OCI-LY1 (cell line): ENCODE measurements around the gene LYG1.

ENCODE experiments used
- H2AFZ ChIP-seq: fragments of 200-600 bp; sonication (generic), shearing (Covaris generic); 2 replicates; pipeline ENCODE4 v1.6.0; 2014; ENCODE audit warnings: antibody characterized with exemption, mild to moderate bottlenecking, low read length
- H3F3A ChIP-seq: fragments of 200-600 bp; sonication (generic), shearing (Covaris generic); 2 replicates; pipeline ENCODE4 v1.6.0; 2014; ENCODE audit warnings: mild to moderate bottlenecking, antibody characterized with exemption, low read length, moderate library complexity; ENCODE audit not compliant: insufficient read depth
- H3K27ac ChIP-seq: fragments of 200-600 bp; sonication (generic); 2 replicates; pipeline ENCODE4 v1.5.1; 2014; ENCODE audit warnings: low read length, mixed run types, mild to moderate bottlenecking, low read depth; ENCODE audit not compliant: poor library complexity, severe bottlenecking
- H3K27me3 ChIP-seq: fragments of 200-600 bp; sonication (generic); 2 replicates; pipeline ENCODE4 v1.6.0; 2014; ENCODE audit warnings: antibody characterized with exemption, mild to moderate bottlenecking, low read length, moderate library complexity; ENCODE audit not compliant: insufficient read depth
- H3K36me3 ChIP-seq: fragments of 200-600 bp; sonication (generic); 2 replicates; pipeline ENCODE4 v1.6.1; 2014; ENCODE audit warnings: mild to moderate bottlenecking, antibody characterized with exemption, low read length, moderate library complexity, mixed read lengths; ENCODE audit not compliant: insufficient read depth
- H3K4me1 ChIP-seq: fragments of 200-600 bp; sonication (generic); 2 replicates; pipeline ENCODE4 v1.5.1; 2014; ENCODE audit warnings: mild to moderate bottlenecking, low read length, moderate library complexity; ENCODE audit not compliant: insufficient read depth, severe bottlenecking
- H3K4me2 ChIP-seq: fragments of 200-600 bp; sonication (generic), shearing (Covaris generic); 2 replicates; pipeline ENCODE4 v1.6.1; 2014; ENCODE audit warnings: low read length
- H3K4me3 ChIP-seq: fragments of 200-600 bp; sonication (generic); 2 replicates; pipeline ENCODE4 v1.5.1; 2014; ENCODE audit warnings: low read length, low read depth, mild to moderate bottlenecking, mixed read lengths; ENCODE audit not compliant: poor library complexity, severe bottlenecking
- H3K79me2 ChIP-seq: fragments of 200-600 bp; shearing (Covaris generic); 2 replicates; pipeline ENCODE4 v1.6.1; 2016; ENCODE audit warnings: mixed run types, low read length, mixed read lengths; ENCODE audit not compliant: insufficient read depth
- H3K9ac ChIP-seq: fragments of 200-600 bp; sonication (generic), shearing (Covaris generic); 2 replicates; pipeline ENCODE4 v1.6.1; 2014; ENCODE audit warnings: mild to moderate bottlenecking, low read length, mixed read lengths
- H3K9me2 ChIP-seq: fragments of 200-600 bp; sonication (generic), shearing (Covaris generic); 2 replicates; pipeline ENCODE4 v1.6.1; 2014; ENCODE audit warnings: low read depth, mild to moderate bottlenecking, low read length, mixed read lengths
- H3K9me3 ChIP-seq: fragments of 200-600 bp; shearing (Covaris generic); 2 replicates; pipeline ENCODE4 v1.6.1; 2014; ENCODE audit warnings: low read length, mixed read lengths
- H4K20me1 ChIP-seq: fragments of 200-600 bp; sonication (generic), shearing (Covaris generic); 2 replicates; pipeline ENCODE4 v1.6.0; 2016; ENCODE audit warnings: mild to moderate bottlenecking, low read length; ENCODE audit not compliant: insufficient read depth
- CTCF ChIP-seq: fragments of 200-600 bp; sonication (generic), shearing (Covaris generic); IDR thresholded peaks from 2 replicates; pipeline ENCODE4 v1.5.1; 2017; ENCODE audit warnings: mild to moderate bottlenecking, antibody characterized with exemption, low read length, moderate library complexity, mixed read lengths
- EZH2 ChIP-seq: fragments of 200-600 bp; sonication (generic), shearing (Covaris generic); IDR thresholded peaks from 2 replicates; pipeline ENCODE4 v1.8.0; 2017; ENCODE audit warnings: borderline replicate concordance, mixed run types, mild to moderate bottlenecking, antibody characterized with exemption, low read length, moderate library complexity, mixed read lengths

LYG1 gene

GRCh38 chr2:99337113-99338028 lies 36.4 kb upstream of the LYG1 start, which contains the start of gene EIF5B:
EIF5B (plus strand) TSS chr2:99337389; CDS start chr2:99337555, 166 bp downstream.
- peaks cover 70% of the 10 kb centered on the region for H3K79me2 ChIP-seq
- H3K4me1 ChIP-seq: peaks cover 45% of the 10 kb centered on the region
- TF ChIP-seq CTCF (peak; percentile 85), EZH2 (no peak)
- no peaks in the 10 kb centered on the region for H3K27me3 ChIP-seq
- H3K36me3 ChIP-seq: peaks cover 10% of the 10 kb centered on the region
- H3K9ac ChIP-seq: peak within 1 kb of the TSS; percentile 79
- peaks cover 5% of the 10 kb centered on the region; the same call in 1 of the 2 replicates for H3F3A ChIP-seq
- no peaks in the 10 kb centered on the region for H3K9me2 ChIP-seq
- H3K9me3 ChIP-seq: no peaks in the 10 kb centered on the region
- 0 out of 2 replicates have a peak, but pooled peaks cover 4% of the 10 kb centered on the region for H4K20me1 ChIP-seq
- H3K4me3 ChIP-seq: peak within 1 kb of the TSS; percentile 77
- peak within 1 kb of the TSS; percentile 97 for H3K4me2 ChIP-seq
- peak within 1 kb of the TSS; percentile 93 for H3K27ac ChIP-seq
- H2AFZ ChIP-seq: 0 out of 2 replicates have a peak within 1 kb of the TSS, but pooled peaks have one; percentile 61

- peak overlapping the region; percentile 97 for H3K4me2 ChIP-seq
- H2AFZ ChIP-seq: 0 out of 2 replicates have a peak overlapping the region, but pooled peaks have one; percentile 61
- H3K27me3 ChIP-seq: no peaks in the 10 kb centered on the region
- no peaks in the 10 kb centered on the region for H3K9me2 ChIP-seq
- no peaks in the 10 kb centered on the region for H3K9me3 ChIP-seq
- H3K79me2 ChIP-seq: peaks cover 64% of the 10 kb centered on the region
- peak overlapping the region; percentile 77 for H3K4me3 ChIP-seq
- H3K9ac ChIP-seq: peak overlapping the region; percentile 72
- H4K20me1 ChIP-seq: 0 out of 2 replicates have a peak, but pooled peaks cover 4% of the 10 kb centered on the region
- H3K4me1 ChIP-seq: peaks cover 45% of the 10 kb centered on the region
- peaks cover 16% of the 10 kb centered on the region for H3K36me3 ChIP-seq
- peak overlapping the region; percentile 93 for H3K27ac ChIP-seq
- TF ChIP-seq CTCF (no peak), EZH2 (no peak)
- H3F3A ChIP-seq: peaks cover 5% of the 10 kb centered on the region; the same call in 1 of the 2 replicates
Measured at GRCh38 chr2:99336804-99337112, 35.8 kb upstream of the LYG1 start.

GRCh38 chr2:99335911-99336803 lies 35.2 kb upstream of the LYG1 start, which contains the start of gene TXNDC9:
TXNDC9 (minus strand) TSS chr2:99336333; CDS start chr2:99333210, 3,123 bp downstream.
- H3K79me2 ChIP-seq: peaks cover 58% of the 10 kb centered on the region
- peak within 1 kb of the TSS; percentile 93 for H3K27ac ChIP-seq
- 0 out of 2 replicates have a peak, but pooled peaks cover 3% of the 10 kb centered on the region for H4K20me1 ChIP-seq

More at GRCh38 chr2:99335911-99336803, 35.2 kb upstream of the LYG1 start, which contains the start of gene TXNDC9:
- Histone ChIP-seq H3K4me3 (peak within 1 kb of the TSS; percentile 77), H3K9me2 (no peaks in the 10 kb centered on the region), H3K9ac (peak within 1 kb of the TSS; percentile 79), H3F3A (peaks cover 5% of the 10 kb centered on the region; the same call in 1 of the 2 replicates), H3K27me3 (no peaks in the 10 kb centered on the region), H3K9me3 (no peaks in the 10 kb centered on the region), H3K4me1 (peaks cover 43% of the 10 kb centered on the region), H3K4me2 (peak within 1 kb of the TSS; percentile 97), H3K36me3 (peaks cover 22% of the 10 kb centered on the region), H2AFZ (0 out of 2 replicates have a peak within 1 kb of the TSS, but pooled peaks have one; percentile 61)
- TF ChIP-seq EZH2 (no peak), CTCF (no peak)
